HG03108 (cell line): Measurements from ENCODE around the gene PLA2G4E.

Experiments used
- ATAC-seq: cut with Tn5 transposase; IDR thresholded peaks from one replicate; pipeline ENCODE4 v1.9.1; 2021; ENCODE audit warnings: moderate library complexity; ENCODE audit not compliant: unreplicated experiment

The PLA2G4E gene

GRCh38 chr15:42031198-42031915 is 10.5 kb upstream of the PLA2G4E start:
- no peak for ATAC-seq

GRCh38 chr15:42027521-42027920 is 6.7 kb upstream of the PLA2G4E start:
- no peak for ATAC-seq

- no peak for ATAC-seq
Observed at GRCh38 chr15:42024303-42024702, 3.5 kb upstream of the PLA2G4E start.

- ATAC-seq, result no peak
Observed at GRCh38 chr15:42021593-42021992, 751 bp upstream of the PLA2G4E start.

GRCh38 chr15:42018306-42019224 is 2.3 kb downstream of the PLA2G4E start:
- ATAC-seq, result no peak

GRCh38 chr15:42016971-42017370 is 3.9 kb downstream of the PLA2G4E start:
- no peak for ATAC-seq

- ATAC-seq, result no peak
Observed at GRCh38 chr15:42014406-42014805, 6.4 kb downstream of the PLA2G4E start.

GRCh38 chr15:42012928-42013482 is 7.8 kb downstream of the PLA2G4E start:
- ATAC-seq, result no peak

GRCh38 chr15:42012241-42012640 is 8.6 kb downstream of the PLA2G4E start:
- no peak for ATAC-seq

- no peak for ATAC-seq
Observed at GRCh38 chr15:42011074-42011473, 9.8 kb downstream of the PLA2G4E start.

GRCh38 chr15:42010434-42010833 is 10.4 kb downstream of the PLA2G4E start:
- peak; percentile 46 for ATAC-seq

GRCh38 chr15:42009474-42009873 is 11.4 kb downstream of the PLA2G4E start:
- ATAC-seq, result no peak

- ATAC-seq, result no peak
Observed at GRCh38 chr15:42009022-42009421, 11.8 kb downstream of the PLA2G4E start.

GRCh38 chr15:42007386-42007785 is 13.5 kb downstream of the PLA2G4E start:
- ATAC-seq, result no peak

- ATAC-seq, result no peak
Observed at GRCh38 chr15:42002333-42002732, 18.5 kb downstream of the PLA2G4E start.

- no peak for ATAC-seq
Observed at GRCh38 chr15:42001236-42001635, 19.6 kb downstream of the PLA2G4E start.

- ATAC-seq, result no peak
Observed at GRCh38 chr15:41999290-42000285, 21.3 kb downstream of the PLA2G4E start.

GRCh38 chr15:41997845-41998244 is 23.0 kb downstream of the PLA2G4E start:
- ATAC-seq, result no peak

- no peak for ATAC-seq
Observed at GRCh38 chr15:41996921-41997592, 23.8 kb downstream of the PLA2G4E start.

- no peak for ATAC-seq
Observed at GRCh38 chr15:41996376-41996775, 24.5 kb downstream of the PLA2G4E start.
